HG03432 (cell line): ENCODE data around the gene OR5D14.

Experiments
- ATAC-seq: cut with Tn5 transposase; IDR thresholded peaks from one replicate; pipeline ENCODE4 v1.9.1; 2021; ENCODE audit warnings: mild to moderate bottlenecking, moderate library complexity; ENCODE audit not compliant: unreplicated experiment

Gene OR5D14

GRCh38 chr11:55795256-55795655 lies at the start of gene OR5D14:
OR5D14 (plus strand) TSS chr11:55795556; CDS start chr11:55795556, 0 bp downstream.
- no peak for ATAC-seq

DNA sequence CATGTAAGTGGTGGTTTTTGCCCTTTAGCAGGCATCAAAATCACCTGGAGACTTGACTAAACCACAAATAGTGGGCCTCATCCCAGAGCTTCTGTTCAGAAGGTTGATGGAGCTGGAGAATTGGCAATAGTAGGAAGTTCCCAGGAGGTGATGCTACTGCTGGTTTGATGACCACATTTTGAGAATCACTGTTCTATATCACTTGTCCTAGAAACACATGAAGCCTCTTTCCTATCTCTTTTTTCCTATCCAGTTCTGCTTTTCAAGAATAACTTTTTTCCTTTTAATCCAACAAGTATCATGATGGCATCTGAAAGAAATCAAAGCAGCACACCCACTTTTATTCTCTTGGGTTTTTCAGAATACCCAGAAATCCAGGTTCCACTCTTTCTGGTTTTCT lies 22.2 kb upstream of the OR5D14 start, which contains the start of gene OR5D13:
OR5D13 (plus strand) TSS at position 301 of the 400 bp plus-strand sequence; CDS start at position 301, 0 bp downstream.
- no peak for ATAC-seq

- no peak for ATAC-seq
Measured at GRCh38 chr11:55791606-55792005, 3.8 kb upstream of the OR5D14 start.

GRCh38 chr11:55793321-55793720 lies 2.0 kb upstream of the OR5D14 start:
- no peak for ATAC-seq

GRCh38 chr11:55806248-55806647 lies 10.9 kb downstream of the OR5D14 start:
- ATAC-seq = no peak

DNA sequence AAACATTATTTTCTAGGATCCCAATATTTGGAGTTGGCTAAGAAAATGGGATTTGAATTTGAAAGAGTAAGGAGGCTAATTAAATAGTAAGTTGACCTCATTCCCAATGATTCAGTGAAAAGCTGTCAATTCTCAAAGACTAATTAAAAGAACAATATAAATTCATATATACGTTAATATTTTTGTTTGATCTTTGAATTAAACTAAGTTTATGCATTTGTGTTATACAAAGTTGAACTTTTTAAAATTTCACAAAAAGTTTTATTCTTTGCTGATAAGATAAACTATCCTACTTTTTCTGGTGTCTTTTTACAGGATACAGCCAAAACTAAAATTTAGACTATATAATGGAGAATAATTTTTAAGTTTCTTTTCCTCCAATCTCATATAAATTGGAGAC lies 15.7 kb downstream of the OR5D14 start, which contains the start of gene OR5L1:
OR5L1 (plus strand) TSS at position 301 of the 400 bp plus-strand sequence. CDS start 100 bp downstream, outside the sequence.
- no peak for ATAC-seq

DNA sequence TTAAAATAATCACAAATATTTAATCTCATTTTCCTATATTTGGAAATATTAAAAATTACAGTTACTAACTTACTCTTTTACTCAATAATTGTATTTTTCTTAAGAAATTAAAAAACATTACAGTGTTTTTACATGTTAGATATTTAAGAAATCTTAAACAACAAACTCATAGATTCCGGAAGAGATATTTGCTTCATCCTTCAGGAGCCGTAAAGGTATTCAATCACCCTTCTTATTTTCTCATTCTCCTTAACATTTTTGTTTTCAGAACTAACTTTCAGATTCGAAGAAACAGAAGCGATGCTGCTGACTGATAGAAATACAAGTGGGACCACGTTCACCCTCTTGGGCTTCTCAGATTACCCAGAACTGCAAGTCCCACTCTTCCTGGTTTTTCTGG lies 24.0 kb downstream of the OR5D14 start, which contains the start of gene OR5D18:
OR5D18 (plus strand) TSS at position 301 of the 400 bp plus-strand sequence; CDS start at position 301, 0 bp downstream.
- ATAC-seq = no peak

GRCh38 chr11:55826919-55827318 lies 31.6 kb downstream of the OR5D14 start, which contains the start of gene OR5L2:
OR5L2 (plus strand) TSS chr11:55827219; CDS start chr11:55827219, 0 bp downstream.
- ATAC-seq = no peak

GRCh38 chr11:55838452-55838851 lies 43.1 kb downstream of the OR5D14 start, which contains the start of gene OR5D16:
OR5D16 (plus strand) TSS chr11:55838752; CDS start chr11:55838752, 0 bp downstream.
- ATAC-seq = no peak
